GM12891 (cell line): ENCODE data around the gene ZNF566.
"Not testable (repeated sequence)": the region's sequence is repeated elsewhere in the genome, so short reads cannot be mapped to it uniquely, and the experiment has no call there.

Experiments
- POLR2A ChIP-seq: IDR thresholded peaks from 2 replicates; pipeline ENCODE4 v1.6.1; 2011; ENCODE audit warnings: low read depth, low read length, control low read depth
- POLR2AphosphoS5 ChIP-seq: IDR thresholded peaks from 2 replicates; pipeline ENCODE4 v1.6.1; 2011; ENCODE audit warnings: low read depth, low read length, control low read depth
- TAF1 ChIP-seq: IDR thresholded peaks from 2 replicates; pipeline ENCODE4 v1.6.1; 2011; ENCODE audit warnings: low read depth, low read length, control low read depth

DNA sequence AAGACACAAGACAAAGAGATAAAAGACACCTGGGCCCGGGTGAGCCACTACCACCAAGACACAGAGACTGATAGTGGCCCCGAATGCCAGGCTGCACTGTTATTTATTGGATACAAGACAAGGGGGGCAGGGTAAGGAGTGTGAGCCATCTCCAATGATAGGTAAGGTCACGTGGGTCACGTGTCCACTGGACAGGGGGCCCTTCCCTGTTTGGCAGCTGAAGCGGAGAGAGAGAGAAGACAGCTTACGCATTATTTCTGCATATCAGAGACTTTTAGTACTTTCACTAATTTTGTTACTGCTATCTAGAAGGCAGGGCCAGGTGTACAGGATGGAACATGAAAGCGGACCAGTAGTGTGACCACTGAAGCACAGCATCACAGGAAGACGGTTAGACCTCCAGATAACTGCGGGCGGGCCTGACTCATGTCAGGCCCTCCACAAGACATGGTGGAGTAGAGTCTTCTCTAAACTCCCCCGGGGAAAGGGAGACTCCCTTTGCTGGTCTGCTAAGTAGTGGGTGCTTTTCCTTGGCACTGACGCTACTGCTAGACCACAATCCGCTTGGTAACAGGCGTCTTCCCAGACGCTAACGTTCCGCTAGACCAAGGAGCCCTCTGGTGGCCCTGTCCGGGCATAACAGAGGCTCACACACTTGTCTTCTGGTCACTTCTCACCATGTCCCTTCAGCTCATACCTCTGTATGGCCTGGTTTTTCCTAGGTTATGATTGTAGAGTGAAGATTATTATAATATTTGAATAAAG is 3.5 kb upstream of the ZNF566 start:
- TF ChIP-seq TAF1, POLR2AphosphoS5, POLR2A: not testable (repeated sequence)
